ENCODE data around the gene LOX.

LOX gene

DNA sequence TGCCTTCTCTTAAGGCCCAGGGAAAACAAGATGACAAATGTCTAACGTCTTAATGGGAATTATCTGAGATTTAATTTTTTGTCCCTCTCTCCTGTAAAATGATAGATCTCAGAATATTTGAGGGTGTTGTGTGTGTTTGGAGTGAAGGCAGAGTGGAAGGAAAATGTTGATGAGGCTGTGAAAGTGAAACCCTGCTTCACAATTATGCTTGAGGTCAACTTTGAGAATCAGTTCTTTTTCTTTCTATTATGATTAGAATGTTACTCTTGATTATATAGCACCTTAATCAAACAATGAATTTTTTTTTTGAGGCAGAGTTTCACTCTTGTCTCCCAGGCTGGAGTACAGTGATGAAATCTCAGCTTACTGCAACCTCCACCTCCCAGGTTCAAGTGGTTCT, 5.5 kb upstream of the LOX start:
- TF ChIP-seq ZNF274 (IDR thresholded peaks at IDR 0.05; ENCODE audit: low read depth, low read length) = no peak
- no peak overlapping the region for H3K4me3 ChIP-seq (ENCODE audit: low read length)

- H3K4me3 ChIP-seq (ENCODE audit: low read length) = no peak overlapping the region
- TF ChIP-seq ZNF274 (IDR thresholded peaks at IDR 0.05; ENCODE audit: low read depth, low read length) = no peak
Measured at GRCh38 chr5:122081541-122081940, 3.5 kb upstream of the LOX start.

GRCh38 chr5:122077366-122078115, 518 bp downstream of the LOX start:
- peak overlapping the region; percentile 4; the same call in 1 of the 2 replicates for H3K4me3 ChIP-seq (ENCODE audit: low read length)
- no peak for TF ChIP-seq ZNF274 (IDR thresholded peaks at IDR 0.05; ENCODE audit: low read depth, low read length)

DNA sequence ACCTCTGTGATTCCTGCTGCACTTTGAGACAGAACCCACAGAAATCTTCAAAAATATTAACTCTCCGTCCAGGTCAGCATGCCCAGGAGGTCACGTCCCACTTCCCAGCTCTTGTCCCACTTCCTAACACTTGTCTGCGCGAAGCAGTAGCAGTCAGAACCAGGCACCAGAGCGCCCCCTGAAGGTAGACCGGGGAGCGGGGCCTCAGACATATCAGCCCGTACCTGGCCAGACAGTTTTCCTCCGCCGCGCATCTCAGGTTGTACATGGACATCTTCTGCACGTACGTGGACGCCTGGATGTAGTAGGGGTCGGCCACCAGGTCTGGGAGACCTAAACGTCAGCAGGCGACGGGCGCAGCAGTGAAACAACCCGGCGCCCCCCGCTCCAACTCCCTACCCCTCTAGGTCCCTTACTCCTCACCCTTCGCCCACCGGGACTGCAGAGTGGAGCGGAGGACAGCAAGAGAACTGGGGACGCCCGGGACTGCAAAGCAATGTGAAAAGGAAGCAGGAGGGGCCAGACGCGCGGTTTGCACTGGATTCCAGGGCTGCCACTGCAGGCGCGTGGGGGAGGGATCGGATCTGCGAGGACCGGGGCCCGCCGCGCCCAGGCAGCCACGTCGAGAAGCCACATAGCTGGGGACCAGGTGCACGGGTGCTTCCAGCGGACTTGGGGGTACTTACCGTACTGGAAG, 1.2 kb downstream of the LOX start:
- TF ChIP-seq ZNF274 (IDR thresholded peaks at IDR 0.05; ENCODE audit: low read depth, low read length) = no peak
- peak overlapping the region; percentile 4; the same call in 1 of the 2 replicates for H3K4me3 ChIP-seq (ENCODE audit: low read length)

DNA sequence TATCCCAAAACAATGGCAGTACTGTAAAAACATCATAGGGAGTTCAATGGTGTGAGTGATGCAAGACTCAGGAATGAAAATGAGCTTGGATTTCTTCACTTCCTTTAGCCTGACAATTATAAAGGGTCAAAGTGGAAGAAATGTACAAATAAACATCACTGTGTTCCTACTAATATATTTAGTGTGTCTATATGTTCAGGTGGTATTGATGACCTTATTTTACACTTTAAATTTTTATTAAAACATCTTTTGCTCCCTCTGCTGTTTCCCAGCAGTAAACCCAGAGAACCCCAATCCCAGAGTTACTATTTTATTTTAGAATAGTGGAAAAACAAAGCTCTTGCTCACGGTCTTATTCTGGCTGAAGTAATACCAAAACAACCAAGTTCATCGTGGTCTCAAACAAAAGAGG, 2.0 kb downstream of the LOX start:
- no peak for TF ChIP-seq ZNF274 (IDR thresholded peaks at IDR 0.05; ENCODE audit: low read depth, low read length)
- H3K4me3 ChIP-seq (ENCODE audit: low read length) = no peak overlapping the region

GRCh38 chr5:122073864-122074263, 4.2 kb downstream of the LOX start:
- TF ChIP-seq ZNF274 (IDR thresholded peaks at IDR 0.05; ENCODE audit: low read depth, low read length) = no peak
- no peak overlapping the region for H3K4me3 ChIP-seq (ENCODE audit: low read length)

DNA sequence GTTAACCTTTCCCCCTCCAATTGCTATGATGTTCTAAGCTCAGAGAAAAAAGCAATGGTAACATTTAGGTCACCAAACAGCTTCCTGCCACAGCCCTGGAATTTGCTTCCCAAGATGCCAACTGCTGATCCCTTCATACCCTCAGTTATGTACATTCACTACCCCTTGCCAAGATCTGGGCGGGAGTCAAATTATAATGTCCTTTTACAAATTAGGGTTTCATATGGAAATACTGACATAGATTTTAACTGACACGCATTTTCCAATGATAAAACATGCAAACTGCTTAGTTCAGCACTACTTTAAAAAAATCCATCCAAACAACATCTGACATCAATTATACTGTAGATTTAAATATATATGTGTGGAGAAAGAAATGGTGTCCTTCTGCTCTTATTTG, 5.0 kb downstream of the LOX start:
- no peak for TF ChIP-seq ZNF274 (IDR thresholded peaks at IDR 0.05; ENCODE audit: low read depth, low read length)
- no peak overlapping the region for H3K4me3 ChIP-seq (ENCODE audit: low read length)

DNA sequence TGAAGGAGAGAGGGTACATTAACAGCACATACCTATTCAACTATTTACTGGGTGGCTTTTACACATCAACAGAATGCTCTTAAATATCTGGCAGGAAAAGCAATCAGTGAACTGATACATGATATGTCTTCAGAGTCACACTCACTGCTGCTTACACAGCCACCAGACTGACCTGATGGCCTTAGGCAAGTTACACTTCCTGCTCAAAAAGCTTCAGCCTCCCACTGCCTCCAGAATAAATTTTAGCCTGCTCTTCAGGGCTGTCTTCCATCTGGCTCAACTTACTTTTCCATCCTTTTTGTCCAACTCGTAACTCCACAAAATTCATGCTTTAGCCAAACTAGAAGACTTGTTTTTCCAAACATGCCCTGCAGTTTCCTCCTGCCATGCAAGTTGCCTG, 10.7 kb downstream of the LOX start:
- no peak for TF ChIP-seq ZNF274 (IDR thresholded peaks at IDR 0.05; ENCODE audit: low read depth, low read length)
- no peak overlapping the region for H3K4me3 ChIP-seq (ENCODE audit: low read length)

DNA sequence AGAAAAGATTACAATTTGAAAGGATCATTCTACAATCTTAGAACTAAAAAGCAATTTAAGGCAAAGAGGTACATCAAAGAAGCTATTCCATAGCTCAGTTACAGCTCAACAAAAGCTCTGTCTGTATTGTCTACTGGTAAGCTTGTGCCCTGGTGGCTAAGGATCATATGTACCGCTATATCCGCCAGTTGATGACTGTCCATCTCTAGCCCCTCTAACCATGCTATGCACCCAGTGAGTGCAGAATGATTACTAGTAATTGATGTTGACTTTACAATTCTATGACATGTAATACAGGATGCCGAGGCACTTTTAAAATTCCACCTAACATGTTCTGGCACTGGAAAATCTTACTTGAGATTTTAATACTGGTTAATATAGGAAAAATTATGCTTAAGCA, 13.1 kb downstream of the LOX start:
- no peak overlapping the region for H3K4me3 ChIP-seq (ENCODE audit: low read length)
- no peak for TF ChIP-seq ZNF274 (IDR thresholded peaks at IDR 0.05; ENCODE audit: low read depth, low read length)

DNA sequence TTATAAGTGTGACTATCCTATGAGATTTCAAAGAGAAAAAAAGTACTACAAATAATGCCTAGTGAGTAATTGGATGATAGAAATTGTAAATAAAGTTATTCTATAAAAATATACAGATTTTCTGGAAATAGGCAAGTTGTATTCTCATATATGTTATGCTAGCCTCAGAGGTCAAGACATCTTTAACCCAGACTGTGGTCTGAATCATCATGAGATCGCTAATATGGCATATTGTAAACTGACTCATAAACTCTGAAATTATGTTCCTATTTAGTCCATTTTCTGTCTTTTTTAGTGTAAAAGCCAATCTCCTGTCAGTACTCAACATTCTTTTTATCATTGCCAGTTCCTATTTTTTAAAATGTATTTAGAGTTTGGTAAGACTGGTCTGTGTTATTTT, 14.2 kb downstream of the LOX start:
- no peak overlapping the region for H3K4me3 ChIP-seq (ENCODE audit: low read length)
- TF ChIP-seq ZNF274 (IDR thresholded peaks at IDR 0.05; ENCODE audit: low read depth, low read length) = no peak

DNA sequence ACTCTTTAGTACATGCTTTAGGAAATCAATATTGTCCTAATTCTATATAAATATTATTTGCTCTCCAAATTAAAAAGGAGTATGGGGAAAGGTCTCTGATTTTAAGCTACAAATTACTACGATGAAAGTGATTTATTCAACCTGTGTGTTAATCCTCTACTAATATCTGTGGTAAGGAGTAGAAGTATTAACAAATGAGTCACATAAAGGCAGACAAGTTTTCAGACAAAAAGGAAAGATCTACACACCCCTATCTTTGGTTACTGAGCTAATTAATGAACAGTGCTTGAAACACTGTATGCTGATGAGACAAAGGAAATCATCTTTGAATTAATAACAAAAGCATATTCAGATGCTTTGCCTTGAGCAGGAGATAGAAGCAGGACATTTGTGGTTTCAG, 15.9 kb downstream of the LOX start:
- no peak for TF ChIP-seq ZNF274 (IDR thresholded peaks at IDR 0.05; ENCODE audit: low read depth, low read length)

DNA sequence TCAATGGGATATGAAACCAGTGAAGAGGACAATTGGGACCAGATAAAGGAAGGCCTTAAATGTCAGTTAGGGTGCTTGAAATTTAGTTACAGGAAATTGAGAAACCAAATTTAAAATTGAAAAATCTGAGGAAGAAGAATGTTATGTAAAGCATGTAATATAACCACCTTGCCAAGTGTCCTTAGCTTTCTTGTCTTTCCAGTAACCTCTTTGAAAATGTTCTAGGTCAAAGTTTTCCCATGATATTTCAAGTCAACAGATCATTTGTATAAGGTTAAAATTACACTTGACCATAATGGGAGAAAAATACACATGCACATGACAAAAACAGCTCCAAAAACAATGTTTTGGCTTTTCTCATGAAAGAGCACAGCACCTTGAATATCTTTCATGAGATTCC, 21.1 kb downstream of the LOX start:
- H3K4me3 ChIP-seq (ENCODE audit: low read length) = no peak overlapping the region
- no peak for TF ChIP-seq ZNF274 (IDR thresholded peaks at IDR 0.05; ENCODE audit: low read depth, low read length)

More for the DNA sequence above, 15.9 kb downstream of the LOX start:
- H3K4me3 ChIP-seq (ENCODE audit: low read length) = no peak overlapping the region

DNA sequence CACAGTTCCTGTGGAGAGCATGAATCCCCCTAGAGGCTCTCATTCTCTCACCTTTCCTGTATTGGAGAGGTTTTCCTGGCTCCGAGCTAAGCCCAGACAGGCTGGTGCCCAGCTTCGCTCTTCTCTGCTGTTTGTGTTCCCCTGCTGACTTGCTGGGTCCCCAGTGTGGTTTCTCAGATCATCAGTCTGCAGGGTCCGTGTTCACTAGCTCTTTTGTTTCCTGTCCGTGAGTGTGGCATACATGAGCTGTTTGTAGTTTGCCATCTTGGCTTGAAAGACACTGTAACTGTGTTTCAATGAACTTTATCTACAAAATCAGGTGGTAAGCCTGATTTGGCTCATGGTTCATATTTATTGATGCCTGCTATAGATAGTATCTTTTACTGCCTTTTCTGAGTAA, 23.8 kb downstream of the LOX start:
- no peak overlapping the region for H3K4me3 ChIP-seq (ENCODE audit: low read length)
- no peak for TF ChIP-seq ZNF274 (IDR thresholded peaks at IDR 0.05; ENCODE audit: low read depth, low read length)

DNA sequence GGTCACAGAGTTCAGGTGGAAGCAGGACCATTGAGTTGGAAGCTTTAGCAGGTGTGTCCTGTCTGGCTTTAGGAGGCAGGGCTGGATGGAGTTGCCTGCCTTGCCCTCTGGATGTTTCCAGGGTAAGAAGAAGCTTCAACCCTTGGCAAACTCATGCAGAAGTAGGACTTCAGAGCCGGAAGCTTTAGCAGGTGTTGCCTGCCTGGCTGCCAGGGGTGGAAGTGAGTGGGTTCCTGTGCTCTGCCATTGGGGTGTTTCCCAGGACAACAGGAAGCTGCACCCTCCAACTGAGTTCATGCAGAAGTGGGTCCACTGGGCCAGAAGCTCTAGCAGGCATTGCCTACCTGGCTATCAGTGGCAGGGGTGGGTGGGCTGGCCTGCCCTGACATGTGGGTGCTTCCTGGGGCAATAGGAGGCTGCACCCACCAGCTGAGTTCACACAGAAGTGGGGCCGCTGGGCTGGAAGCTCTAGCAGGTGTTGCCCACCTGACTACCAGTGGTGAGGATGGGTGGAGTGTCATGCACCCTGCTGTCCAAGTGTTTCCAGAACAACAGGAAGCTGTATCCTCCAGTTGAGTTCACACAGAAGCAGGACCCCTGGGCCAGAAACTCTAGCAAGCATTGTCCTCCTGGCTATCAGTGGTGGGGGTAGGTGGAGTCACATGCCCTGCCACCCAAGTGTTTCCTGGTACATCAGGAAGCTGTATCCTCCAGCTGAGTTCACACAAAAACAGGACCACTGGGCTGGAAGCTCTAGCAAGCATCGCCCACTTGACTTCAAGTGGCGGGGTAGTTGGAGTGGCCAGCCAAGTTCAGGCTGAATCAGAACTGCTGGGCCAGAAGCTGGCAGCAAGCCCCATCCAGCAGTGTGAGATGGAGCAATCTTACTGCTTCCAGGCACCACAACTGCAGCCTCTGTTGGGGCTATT, 24.6 kb downstream of the LOX start:
- TF ChIP-seq ZNF274 (IDR thresholded peaks at IDR 0.05; ENCODE audit: low read depth, low read length) = no peak
- no peak overlapping the region for H3K4me3 ChIP-seq (ENCODE audit: low read length)
